ENCODE measurements around the gene PRF1.

Gene PRF1

GRCh38 chr10:70562036-70562755 lies 40.3 kb downstream of the PRF1 start:
- in situ Hi-C loops (cut with HindIII; ENCODE audit: low sequenced_read_pairs), result no loop called here

GRCh38 chr10:70561558-70561957 lies 41.0 kb downstream of the PRF1 start:
- in situ Hi-C loops (cut with HindIII; ENCODE audit: low sequenced_read_pairs), result no loop called here

- in situ Hi-C loops (cut with HindIII; ENCODE audit: low sequenced_read_pairs), result no loop called here
Observed at GRCh38 chr10:70561070-70561469, 41.5 kb downstream of the PRF1 start.

GRCh38 chr10:70560511-70560941 lies 42.0 kb downstream of the PRF1 start:
- in situ Hi-C loops (cut with HindIII; ENCODE audit: low sequenced_read_pairs), result no loop called here

DNA sequence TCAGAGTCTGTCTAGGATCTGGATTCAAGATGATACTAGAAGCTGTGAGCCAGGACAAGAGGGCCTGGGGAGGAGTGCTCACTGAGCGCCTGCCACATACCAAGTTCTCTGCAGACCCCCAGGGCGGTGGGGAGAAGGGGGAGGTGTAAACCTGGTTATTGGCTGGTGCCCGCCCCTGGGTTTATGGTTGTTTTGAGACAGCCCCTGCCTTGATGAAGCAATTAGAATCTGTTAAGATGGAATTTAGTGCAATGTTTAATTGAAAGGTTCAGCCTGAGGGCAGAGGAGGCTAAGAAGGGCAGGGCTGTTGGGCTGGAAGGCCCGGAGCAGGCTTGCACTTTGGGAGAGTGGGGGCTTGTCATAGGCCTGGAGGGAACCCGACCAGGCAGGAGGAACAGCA lies 42.7 kb downstream of the PRF1 start:
- in situ Hi-C loops (cut with HindIII; ENCODE audit: low sequenced_read_pairs), result no loop called here

DNA sequence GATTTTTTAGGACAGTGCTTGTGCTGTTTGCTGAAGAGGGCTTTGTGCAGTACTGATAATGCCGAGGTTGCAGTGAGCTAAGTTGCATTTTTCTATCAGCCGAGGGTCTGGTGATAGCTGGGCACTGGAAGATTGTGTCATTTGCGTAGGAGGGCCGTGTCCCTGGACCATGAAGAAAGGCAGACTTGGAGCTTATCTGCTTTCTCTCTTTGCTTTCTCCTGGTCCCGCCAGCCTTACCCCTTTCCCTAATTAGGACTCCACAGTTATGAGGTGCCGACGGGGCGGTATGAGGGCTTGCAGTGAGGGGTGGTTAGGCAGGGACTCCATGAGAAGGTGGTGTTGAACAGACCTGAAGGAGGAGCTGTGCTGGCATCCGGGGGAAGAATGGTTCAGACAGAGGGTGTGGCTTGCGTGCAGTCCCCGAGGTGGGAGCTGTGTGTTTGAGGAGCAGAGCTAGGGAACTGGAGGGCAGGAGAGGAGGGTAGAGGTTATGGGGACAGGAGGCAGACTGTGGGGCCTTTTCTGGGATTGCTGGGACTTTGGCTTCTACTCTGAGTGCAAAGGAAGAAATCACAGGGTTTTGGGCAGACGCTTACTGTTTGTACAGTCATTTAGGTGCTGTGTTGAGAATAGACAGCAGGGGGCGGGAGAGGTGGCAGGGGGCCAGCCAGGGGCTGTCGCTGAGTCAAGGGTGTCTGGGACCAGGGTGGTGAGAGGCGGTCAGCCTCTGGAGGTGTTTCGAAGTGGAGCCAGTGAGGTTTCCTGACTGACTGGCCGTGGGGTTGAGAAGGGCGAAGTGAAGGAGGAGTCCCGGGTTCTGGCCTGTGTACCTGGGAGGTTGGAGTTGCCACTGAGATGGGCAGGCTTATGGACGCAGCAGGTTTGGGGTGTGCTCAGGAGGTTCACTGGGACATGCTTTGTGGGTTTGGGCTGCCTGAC lies 43.4 kb downstream of the PRF1 start:
- in situ Hi-C loops (cut with HindIII; ENCODE audit: low sequenced_read_pairs), result no loop called here

DNA sequence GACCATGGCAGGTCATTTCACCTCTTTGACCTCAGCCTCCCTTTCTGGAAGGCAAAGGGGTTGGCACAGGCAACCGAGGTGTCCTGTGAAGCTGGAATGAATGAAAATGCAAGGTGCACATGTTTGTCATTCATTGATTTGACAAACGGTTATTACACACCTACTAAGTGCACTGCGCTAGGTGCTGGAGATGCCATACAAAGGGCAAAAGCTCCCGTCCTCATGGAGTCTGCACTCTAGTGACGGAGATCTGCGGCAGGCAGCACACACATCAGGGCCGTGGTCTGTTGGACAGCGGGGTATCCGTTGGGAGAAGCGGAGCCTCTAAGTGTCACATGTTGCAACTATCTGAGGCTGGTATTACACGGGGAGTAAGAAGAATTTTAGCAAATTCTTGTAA lies 44.2 kb downstream of the PRF1 start:
- in situ Hi-C loops (cut with HindIII; ENCODE audit: low sequenced_read_pairs), result no loop called here

DNA sequence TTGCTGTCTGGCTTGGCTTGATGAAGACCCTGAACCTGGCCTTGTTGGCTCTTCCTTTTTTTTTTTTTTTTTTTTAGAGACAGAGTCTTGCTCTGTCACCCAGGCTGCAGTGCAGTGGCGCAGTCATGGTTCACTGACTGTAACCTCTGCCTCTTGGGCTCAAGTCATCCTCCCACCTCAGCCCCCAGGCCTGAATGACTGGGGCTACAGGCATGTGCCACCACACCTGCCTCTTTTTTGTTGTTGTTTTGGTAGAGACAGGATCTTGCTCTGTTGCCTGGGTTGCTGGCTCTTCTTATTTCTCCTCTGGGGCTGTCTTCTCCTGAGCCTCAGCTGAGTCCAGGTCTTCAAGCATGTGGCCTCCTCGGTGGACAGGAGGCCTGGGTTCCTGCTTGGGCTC lies 44.7 kb downstream of the PRF1 start:
- in situ Hi-C loops (cut with HindIII; ENCODE audit: low sequenced_read_pairs), result no loop called here

GRCh38 chr10:70557086-70557845 lies 45.3 kb downstream of the PRF1 start:
- in situ Hi-C loops (cut with HindIII; ENCODE audit: low sequenced_read_pairs), result no loop called here

- in situ Hi-C loops (cut with HindIII; ENCODE audit: low sequenced_read_pairs), result no loop called here
Observed at GRCh38 chr10:70555371-70555770, 47.2 kb downstream of the PRF1 start.

DNA sequence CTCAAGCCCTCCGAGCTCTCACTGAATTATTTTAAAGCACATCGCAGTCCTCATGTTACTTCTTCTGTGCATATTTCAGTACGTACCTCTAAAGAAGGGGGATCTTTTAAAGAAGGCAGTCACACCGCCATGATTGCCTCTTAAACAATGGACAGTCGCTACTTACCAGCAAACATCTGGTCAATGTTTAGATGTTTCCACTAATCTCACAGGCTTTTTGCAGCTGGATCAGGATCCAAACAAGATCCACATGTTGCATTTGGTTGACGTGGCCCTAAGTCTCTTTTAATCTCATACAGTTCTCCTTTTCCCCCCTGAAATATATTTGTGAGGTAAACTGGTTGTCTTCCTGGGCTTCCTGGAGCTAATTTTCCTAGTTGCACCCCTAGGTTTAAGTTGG lies 50.0 kb downstream of the PRF1 start:
- in situ Hi-C loops (cut with HindIII; ENCODE audit: low sequenced_read_pairs), result no loop called here

- in situ Hi-C loops (cut with HindIII; ENCODE audit: low sequenced_read_pairs), result no loop called here
Observed at GRCh38 chr10:70551971-70552422, 50.5 kb downstream of the PRF1 start.

GRCh38 chr10:70551466-70551865 lies 51.1 kb downstream of the PRF1 start:
- in situ Hi-C loops (cut with HindIII; ENCODE audit: low sequenced_read_pairs), result no loop called here

DNA sequence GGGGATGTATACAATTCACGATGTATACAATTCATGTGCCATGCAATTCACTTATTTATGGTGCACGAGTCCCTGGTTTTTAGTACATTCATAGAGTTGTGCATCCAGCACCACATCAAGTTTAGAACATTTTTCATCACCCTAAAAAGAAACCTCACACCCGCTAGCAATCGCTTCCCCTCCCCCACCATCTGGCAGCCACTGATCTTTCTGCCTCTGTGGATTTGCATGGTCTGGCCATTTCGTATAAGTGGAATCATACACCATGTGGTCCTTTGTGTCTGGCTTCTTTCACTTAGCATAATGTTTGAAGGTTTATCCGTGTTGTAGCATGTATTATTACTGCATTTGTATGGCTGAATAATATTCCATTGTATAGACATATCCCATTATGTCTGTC lies 52.1 kb downstream of the PRF1 start:
- in situ Hi-C loops (cut with HindIII; ENCODE audit: low sequenced_read_pairs), result no loop called here

- in situ Hi-C loops (cut with HindIII; ENCODE audit: low sequenced_read_pairs), result loop anchor here (10.0 kb wide), 1 partner anchor 215 kb away; no protein-coding TSS in a partner anchor
Observed at GRCh38 chr10:70549962-70550458, 52.5 kb downstream of the PRF1 start.

DNA sequence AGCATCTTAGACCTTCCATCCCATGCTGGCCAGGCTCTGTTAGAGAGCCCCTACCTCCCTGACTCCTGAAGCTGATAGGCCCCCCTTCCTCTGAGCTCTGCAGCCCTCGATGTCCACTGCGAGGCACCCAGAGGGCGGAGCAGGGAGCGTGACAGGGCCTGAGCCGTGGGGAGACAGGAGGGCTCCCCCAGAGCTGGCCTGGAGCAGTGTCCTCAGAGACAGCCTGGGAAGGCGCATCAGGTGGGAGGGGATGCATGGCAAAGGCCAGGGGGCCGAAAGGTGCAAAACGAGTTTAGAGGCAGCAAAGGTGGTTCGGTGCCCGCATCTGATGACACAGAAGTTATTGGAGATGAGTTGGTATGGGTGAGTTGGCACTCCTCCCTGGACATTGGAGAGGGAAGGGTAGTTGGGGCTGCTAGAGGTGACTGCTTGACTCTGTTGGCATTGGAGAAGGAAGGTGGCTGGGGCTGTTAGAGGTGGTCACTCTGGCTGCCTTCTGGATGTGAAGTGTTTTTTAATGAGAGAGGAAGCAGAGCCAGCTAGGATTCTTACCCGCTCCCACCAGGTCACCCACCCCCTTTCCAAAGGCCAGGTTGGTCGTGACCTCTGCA lies 53.1 kb downstream of the PRF1 start:
- in situ Hi-C loops (cut with HindIII; ENCODE audit: low sequenced_read_pairs), result loop anchor here (10.0 kb wide), 1 partner anchor 215 kb away; no protein-coding TSS in a partner anchor
